Measurements from ENCODE around the gene GJC2.
"Not testable (repeated sequence)": the region's sequence is repeated elsewhere in the genome, so short reads cannot be mapped to it uniquely, and the experiment has no call there.

The GJC2 gene

DNA sequence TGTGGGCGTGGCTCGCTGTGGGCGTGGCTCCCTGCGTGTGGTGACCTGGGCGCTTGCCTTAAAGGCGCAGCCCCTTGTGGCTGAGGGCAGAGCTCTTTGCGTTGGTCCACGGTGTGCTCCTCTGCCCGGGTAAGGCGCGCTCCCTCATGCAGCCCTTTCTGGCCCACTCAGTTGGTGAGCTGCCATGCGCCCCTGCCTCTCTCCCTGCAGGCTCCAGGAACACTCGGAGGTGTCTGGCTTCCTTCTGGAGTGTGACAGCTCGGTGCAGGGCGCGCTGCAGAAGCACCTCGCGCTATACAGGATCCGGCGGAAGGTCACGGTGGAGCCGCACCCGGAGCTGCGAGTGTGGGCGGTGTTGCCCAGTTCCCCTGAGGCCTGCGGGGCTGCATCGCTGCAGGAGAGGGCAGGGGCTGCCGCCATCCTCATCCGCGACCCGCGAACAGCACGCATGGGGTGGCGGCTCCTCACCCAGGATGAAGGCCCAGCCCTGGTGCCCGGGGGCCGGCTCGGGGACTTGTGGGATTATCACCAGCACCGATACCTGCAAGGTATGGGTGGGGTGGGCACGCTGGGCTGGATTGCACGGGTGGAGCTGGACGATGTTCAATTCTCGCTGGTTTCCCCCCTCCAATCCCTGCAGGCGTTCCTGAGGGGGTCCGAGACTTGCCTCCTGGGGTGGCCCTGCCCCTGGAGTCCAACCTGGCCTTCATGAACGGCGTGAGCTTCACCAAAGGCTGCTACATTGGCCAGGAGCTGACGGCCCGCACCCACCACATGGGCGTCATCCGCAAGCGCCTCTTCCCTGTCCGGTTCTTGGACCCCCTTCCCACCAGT is 25.0 kb downstream of the GJC2 start:
- FAIRE-seq = no peak

DNA sequence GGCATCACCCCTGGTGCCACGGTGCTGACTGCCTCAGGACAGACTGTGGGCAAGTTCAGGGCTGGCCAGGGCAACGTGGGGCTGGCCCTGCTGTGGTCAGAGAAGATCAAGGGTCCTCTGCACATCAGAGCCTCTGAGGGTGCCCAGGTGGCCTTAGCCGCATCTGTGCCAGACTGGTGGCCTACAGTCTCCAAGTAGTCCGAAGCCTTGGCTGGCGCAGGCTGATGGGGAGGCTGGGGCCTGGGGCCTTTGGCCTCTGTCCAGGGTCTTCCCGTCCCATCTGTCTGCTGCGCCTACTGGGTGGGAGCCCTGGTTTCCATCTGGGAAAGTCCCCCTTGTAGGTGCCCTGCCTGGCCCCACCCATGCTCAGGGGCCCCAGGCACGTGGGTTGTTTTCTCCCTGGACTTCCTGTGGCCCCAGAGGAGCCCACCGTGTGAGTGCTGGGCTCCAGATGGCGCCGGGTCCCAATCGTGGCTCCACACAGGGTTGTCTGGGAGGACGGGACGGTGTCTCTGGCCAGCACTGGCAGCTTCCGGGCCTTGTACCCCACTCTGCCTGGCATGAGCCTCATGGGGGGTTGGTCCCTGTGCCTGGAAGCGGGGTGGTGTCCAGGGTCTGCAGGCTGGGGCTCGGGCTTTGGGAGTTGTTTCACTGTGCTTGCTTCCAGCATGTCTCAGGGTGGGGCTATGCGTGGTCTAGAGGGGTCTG is 25.7 kb downstream of the GJC2 start:
- FAIRE-seq = no peak

DNA sequence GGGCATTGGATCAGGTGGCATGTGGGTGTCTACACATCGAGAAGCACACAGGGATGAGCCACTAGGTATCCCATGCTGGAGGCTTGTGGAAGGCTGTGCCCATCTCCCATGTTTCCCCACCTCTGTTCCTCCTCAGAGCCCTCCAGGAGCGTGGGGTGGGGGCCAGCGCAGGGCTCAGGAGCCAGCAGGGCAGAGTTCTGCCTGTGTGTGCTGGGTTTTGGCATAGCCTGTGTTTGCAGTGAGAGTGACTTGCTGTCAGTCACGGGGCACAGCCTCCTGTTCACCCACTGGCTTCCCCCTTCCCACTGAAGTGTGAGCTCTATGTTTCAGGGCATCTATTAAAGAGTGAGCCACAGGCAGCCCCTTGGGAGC is 26.3 kb downstream of the GJC2 start:
- FAIRE-seq = no peak

DNA sequence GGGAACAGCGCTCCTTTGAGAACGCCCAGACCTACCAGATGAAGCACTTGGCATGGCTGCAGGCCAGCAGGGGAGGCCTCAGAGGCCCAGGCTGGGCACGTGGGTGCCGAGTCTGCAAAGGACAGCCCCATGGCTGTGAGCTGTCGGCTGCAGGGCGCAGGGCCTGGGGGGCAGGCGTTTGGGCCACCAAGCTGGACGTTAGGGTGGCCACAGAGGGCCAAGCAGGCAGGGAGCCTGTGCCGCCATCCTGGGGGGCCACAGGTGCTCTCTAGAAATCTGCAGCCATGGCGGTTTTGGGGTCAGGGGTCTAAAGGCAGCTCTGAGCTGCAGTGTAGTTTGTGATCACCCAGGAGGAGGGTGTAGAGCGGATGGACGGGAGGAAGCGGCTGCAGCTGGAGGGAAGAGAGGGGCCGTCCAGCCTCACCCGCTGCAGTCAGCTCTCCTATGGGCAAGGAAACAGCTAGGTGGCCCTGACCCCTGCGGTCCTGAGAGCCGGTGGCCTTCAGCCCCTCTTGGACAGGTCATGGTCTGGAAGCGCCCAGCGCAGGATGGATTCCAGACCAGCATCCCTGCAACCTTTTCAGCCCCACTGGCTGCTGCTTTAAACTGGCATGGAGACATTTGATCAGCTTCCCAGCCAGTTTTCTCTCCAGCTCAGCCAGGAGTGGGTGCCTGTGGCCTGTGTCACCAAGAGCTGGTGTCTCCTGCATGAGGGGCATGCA is 26.9 kb downstream of the GJC2 start:
- FAIRE-seq = no peak

DNA sequence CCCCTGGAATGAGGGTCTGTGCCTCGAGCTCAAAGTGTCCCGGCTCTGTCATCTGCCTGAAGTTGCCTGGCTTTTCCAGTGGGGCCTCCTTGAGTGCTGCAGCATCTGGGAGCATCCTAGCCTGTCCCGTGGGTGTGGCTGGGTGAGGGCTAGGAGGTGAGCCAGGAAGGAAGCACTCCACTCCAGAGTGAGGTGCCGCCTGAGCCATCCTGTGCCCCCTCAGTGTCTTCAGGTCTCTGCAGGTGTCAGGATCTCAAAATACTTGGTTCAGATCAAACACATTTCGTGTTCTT is 27.4 kb downstream of the GJC2 start:
- FAIRE-seq = no peak

DNA sequence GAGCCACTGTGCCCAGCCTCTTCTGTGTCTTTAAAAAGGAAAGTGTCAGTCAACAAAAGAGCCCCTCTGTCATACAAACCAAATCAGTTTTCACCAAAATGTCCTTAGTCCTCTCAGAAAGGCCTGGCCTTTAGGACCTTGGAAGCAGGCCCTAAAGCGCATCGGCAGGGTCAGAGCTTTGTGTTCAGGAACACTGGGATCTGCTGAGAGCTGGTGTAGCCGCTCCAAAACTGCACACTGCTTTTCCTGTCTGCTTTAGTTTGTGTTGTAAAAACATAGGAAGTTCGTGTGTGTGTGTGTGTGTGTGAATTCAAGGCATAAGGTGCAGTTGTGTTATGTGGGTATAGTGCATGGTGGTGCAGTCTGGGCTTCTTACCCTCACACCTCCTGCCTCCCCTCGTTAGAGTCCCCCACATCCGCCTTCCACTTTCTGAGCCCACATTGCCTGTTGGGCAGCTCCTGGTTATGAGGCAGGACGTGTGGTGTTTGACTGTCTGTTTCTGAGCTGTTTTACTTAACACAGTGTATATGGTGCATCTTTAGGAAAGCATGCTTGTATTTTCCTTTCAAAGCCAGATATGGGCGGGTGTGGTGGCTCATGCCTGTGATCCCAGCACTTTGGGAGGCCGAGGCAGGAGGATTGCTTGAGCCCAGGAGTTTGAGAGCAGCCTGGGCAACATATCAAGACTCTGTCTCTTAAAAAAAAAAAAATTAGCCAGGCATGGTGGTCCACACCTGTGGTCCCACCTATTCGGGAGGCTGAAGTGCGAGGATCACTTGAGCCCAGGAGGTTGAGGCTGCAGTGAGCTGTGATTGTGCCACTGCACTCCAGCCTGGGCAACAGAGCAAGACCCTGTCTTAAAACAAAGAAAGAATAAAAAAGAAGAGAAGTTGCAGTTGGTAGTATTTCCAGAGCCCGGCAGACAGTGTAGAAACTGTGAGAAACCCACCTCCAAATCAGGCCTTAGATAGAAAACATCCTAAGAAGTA is 28.3 kb downstream of the GJC2 start:
- no peak for FAIRE-seq

DNA sequence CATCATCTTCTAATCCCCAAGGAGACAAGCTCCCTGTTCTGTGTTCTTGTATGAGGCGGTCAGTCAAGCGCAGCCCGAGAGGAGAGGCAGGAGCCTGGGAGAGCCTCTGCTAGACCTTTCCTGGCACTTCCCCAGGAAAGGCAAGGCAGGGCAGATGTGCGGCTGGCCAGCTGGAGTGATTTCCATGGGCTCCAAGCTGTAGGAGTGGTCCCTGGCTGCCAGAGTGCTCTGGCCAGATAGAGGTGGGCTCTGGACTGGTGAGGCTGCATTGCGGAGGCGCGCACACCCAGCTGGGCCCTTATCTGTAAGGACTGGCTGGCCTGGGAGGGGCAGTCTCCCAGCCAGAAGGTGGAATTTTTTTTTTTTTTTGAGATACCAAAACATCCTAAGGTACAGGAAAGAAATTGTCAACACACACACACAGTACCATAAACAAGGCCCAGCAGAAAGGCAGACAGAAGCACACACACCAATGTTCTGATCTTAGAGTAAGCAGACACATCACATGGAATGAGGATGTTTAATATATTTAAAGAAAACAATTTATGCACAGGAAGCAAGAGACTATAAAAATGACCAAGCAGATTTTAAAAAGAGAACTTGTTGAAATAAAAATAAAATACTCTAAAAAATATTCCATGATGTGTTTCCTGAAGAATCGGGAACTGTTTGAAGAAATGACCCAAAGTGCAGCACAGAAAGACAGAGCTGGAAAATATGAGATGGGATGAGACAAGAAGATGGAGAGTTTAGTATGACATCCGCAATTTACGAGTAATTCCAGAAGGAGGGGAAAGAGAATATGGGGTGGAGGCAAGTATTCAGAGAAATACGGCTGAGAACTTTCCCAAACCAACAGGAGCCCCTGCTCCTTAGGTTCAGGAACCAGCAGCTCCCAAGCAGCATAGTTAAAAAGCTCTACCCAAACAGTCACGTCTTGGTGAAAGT is 29.3 kb downstream of the GJC2 start:
- peak; percentile 89 for FAIRE-seq

DNA sequence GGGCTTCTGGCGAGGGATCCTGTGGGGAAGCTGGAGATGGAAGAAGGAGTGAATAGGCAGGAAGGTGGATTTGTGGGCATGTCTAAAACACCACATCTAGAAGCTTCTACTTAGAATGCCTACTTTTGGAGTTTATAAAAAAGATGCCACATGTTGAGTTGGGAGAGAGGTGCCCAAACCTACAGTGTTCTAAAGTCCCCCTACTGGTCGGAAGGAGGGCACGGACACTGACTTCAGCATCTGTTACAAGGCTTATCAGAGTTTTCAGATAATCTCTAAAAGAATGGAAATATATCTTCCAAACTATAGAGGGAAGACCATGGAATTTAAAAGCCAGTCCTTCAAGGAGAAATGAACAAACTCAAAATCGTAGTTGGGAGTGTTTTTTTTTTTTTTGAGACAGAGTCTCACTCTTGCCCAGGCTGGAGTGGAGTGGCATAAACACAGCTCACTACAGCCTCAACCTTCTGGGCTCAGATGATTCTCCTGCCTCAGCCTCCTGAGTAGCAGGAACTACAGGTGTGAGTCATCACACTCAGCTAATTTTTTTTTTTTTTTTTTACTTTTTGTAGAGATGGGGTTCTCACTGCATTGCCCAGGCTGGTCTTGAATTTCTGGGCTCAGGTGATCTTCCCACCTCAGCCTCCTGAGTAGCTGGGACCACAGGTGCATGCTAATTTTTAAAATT is 30.7 kb downstream of the GJC2 start:
- FAIRE-seq = no peak

DNA sequence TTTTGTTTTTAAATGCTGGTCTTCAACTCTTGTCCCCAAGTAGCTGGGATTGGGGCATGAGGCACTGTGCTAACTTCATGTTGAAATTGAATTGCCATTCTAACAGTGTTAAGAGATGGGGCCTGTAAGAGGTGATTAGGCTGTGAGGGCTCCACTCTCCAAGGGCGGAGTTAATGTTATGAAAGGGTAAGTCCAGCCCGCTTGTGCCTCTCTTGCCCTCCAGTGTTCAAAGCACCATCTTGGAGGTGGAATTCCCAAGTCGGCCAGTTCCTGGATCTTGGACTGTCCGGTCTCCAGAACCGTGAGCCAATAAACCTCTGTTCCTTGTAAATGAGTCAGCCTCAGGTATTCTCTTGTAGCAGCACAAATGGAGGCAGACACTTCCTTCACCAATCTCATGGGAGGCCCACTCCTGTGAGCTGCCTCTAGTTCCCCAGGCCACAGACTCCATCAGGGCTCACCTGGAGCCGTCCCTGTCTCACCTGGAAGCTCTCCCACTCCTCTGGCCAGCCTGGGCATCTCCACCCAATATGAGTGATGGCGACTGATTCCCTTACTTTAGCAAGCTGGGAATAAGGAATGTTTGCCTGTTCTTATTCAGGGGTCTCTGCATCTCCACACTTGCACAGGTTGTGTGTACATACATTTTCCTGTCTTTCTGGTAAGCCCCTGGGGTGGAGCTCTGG is 31.4 kb downstream of the GJC2 start:
- no peak for FAIRE-seq

DNA sequence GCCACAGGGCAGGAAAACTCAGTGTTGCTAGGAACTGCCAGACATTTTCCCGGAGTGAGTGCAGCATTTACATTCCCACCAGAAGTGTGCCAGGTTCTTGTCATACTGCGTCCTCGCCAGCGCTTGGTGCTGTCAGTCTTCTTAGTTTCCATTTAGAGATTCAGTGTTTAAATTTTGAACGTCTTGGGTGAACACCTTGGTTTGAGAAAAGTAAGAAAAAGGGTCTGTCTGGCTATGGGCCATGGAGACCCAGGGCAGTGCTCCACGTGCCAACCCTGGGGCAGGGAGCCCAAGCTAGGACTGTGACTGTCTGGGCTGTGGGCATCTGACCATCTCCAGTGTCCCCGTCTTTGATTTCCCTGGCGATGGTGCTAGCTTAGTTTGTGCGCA is 31.9 kb downstream of the GJC2 start:
- FAIRE-seq = no peak

DNA sequence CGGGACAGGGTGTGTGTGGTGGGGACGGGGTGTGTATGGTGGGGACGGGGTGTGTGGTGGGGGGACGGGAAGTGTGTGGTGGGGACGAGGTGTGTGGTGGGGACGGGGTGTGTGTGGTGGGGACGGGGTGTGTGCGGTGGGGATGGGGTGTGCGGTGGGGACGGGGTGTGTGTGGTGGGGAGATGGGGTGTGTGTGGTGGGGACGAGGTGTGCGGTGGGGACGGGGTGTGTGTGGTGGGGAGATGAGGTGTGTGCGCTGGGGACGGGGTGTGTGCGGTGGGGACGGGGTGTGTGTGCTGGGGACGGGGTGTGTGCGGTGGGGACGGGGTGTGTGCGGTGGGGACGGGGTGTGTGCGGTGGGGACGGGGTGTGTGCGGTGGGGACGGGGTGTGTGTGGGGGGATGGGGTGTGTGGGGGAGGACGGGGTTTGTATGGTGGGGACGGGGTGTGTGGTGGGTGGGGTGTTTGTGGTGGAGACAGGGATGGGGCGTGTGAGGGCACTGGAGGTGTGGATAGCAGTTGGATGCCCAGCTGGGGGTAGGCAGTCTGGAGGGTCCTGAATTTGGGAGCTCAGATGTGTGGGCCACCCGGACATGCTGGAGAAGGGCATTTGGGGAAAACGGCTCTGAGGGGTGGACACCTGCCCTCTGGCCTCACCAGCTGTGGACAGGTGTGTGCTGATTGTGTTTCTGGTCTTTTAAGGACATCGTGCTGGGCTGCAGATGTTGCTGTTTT is 32.7 kb downstream of the GJC2 start:
- FAIRE-seq = no peak

DNA sequence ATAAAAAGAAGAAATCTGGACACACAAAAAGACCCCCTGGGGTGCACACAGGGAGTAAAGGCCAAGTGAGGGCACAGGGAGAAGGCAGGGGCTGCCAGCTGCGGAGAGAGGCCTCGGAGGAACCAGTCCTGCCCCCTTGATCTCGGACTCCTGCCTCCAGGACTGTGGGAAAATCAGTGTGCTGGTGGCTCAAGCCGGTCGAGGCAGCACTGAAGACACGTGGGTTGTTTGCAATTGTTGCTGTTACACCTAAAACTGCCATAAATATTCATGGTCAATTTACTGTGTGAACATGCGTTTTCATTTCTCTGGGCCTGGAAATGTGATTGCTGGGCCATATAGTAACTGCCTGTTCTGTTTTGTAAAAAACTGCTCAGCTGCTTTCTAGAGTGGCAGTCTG is 34.4 kb downstream of the GJC2 start:
- no peak for FAIRE-seq

DNA sequence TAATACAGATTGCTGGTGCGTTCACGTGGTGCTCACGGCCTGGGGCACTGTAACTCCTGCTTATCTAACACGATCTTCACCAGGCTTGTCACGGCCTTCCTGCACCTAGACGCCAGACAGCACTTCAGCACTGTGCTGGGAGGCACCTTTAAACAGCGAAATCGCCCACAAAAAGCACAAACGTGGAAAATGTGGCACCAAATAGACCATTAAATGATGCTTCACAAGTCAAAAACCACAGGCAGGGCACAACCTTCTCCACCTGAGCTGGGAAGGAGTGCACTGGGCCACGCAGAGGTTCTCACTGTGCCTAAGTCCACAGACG is 35.9 kb downstream of the GJC2 start:
- FAIRE-seq = no peak

DNA sequence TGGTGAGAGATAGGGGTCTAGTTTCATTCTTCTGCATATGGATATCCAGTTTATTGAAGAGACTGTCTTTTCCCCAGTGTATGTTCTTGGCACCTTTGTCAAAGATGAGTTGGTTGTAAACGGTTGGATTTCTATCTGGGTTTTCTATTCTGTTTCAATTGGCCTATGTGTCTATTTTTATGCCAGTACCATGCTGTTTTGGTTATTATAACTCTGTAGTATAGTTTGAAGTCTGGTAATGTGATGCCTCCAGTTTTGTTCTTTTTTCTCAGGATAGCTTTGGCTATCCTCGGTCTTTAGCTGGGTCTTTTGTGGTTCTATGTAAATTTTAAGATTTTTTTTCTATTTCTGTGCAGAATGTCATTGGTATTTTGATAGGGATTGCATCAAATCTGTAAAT is 38.5 kb downstream of the GJC2 start:
- not testable (repeated sequence) for FAIRE-seq

DNA sequence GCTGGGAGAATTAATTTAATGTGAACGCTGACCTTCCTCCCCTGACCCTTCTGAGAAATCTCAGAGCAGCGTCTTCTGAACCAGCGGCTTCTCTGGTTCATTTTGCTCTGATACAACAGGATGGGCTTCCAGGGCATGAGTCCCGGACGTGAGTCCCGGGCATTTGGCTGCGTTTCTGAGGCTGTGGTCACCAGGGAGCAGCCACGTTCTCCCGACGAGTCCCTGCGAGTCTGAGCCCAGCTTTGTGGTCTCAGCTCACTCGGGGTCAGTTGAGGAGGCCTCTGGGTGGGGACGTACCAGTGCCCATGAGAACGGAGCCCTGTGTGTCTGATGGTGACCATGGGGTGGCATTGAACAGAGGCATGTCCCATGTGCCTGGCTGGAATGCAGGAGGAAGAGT is 40.5 kb downstream of the GJC2 start:
- no peak for FAIRE-seq

DNA sequence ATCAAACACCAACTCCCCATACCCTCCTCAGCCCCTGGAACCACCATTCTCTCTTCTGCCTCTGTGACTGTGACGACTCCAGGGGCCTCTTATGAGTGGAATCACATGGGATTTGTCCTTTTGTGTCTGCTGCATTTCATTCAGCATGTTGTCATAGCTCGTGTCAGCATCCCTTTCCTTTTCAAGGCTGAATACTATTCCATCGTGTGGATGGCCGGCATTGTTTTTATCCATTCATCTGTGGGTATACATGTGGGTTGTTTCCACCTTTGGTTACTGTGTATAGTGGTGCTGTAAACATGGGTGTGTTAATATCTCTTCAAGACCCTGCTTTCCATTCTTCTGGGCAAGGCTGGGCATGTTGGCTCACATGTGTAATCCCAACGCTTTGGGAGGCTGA is 41.0 kb downstream of the GJC2 start:
- no peak for FAIRE-seq

DNA sequence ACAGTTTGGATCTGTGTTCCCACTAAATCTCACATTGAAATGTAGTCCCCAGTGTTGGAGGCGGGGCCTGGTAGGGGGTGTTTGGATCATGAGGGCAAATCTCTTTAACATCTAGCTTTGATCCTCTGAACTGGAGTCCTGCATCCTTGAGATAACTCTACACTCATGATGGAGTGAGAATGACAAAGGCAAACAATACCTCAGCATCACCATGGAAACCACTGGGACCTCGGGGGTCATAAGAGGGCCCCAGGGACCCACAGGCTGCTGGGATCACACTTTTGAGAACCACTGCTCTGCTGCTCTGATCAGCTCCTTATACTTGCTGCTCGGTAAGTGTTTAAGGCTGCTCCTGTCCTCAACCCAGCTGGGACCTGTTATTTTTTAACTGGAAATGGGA is 44.7 kb downstream of the GJC2 start:
- FAIRE-seq = no peak

DNA sequence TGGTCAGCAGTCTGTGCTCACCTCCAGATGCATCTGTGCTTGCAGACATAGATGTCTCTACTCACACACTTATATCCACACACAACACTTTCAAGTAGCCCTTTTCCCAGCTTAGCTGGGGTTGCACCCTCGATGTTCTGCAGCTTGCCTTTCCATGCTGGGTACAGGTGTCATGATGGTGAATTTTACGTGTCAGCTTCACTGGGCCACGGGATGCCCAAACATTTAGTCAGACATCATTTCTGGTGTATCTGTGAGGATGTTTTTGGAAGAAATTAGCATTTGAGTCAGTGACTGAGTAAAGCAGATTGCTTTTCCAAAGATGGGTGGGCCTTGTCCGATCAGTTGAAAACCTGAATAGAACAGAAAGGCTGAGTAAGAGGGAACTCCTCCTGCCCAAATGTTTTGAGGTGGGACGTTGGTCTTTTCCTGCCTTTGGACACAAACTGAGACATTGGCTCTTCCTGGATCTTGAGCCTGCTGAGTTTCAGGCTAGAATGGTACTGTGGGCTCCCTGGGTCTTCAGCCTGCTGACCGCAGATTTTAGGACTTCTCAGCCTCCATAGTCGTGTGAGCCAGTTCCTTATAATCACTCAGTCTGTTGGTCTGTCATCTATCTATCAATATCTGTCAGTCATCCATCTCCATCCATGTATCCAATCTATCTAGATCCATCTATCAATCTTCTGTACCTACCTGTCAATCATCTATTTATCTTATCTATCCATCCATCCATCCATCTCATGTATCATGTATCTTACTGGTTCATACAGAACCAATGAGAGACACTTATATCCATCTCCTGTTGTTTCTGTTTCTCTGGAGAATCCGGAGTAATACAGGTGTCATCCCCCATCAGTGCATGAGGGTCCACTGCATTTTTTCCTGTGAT is 45.4 kb downstream of the GJC2 start:
- FAIRE-seq = no peak
